Myocyte (in vitro differentiated cells): Measurements from ENCODE around the gene IL1RL2. TPM values are rescaled to one million over a fixed set of nuclear protein-coding genes. Genes with fewer than 3 reads are reported as not detected.
A peak's percentile ranks its signal among the peaks of the same experiment; 100 is the strongest.

Experiments
- DNase-seq: peaks from one replicate; pipeline ENCODE4 v3.0.0-alpha.2; 2012; ENCODE audit warnings: low read depth
- total RNA-seq: library from RNA; depleted of rRNA; stranded (reverse); fragments of >200 nt; gene quantifications from 2 replicates; pipeline ENCODE4 v1.2.3, GENCODE V29; 2014

IL1RL2 gene
- total RNA-seq, 1 donor from 2014 or later, result 0.11 TPM

DNA sequence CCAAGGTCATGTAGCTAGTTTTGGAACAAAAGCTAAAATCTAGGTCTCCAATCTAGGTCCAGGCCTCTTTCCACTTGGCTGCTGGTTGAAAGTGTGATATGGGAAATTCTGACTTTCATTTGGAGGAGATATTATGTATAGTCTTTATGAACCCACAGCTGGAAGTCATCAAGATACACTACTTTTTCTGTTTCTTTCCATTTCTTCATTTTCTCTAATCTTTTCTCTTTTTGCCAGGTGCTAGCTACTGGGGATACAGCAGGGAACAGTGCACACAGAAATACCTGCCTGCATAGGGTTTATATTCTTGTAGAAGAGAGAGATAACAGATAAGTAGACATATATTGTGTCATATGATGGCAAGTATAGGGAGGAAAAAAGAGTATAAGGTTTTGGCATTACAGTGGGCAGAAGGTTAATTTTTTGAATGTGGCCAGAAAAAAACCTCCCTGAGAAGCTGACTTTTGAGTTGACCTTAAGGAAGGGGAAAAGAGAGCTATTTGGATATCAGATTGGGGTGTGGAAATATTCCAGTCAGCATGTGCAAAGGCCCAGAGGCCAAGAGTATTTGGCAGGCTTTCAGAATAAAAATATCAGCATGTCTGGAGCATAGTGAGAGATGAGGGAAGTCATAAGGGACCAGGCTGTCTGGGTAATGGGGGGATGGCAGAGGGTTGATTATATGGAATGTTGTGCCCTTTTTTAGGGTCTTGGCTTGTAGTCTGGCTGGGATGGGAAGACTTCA is 28.6 kb upstream of the IL1RL2 start:
- DNase-seq, result no peak

DNA sequence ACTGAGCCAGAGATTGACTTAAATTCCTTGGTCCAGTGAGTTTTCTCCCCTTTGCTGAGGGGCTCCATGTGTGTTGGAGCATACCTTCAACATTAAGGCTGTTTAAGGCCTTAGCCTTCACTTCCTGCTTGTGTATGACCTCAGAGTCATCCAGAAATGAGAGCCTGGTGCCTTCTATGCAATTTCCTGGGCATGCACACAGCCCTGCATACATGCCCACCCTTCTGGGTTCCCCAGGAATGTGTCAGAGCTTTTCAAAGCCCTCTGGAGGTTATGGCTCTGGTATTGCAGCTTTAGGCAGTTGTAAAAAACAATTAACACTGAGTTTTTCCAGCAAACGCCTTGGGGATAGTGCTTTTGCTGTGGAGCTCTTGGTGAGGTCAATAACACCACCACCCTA is 27.5 kb upstream of the IL1RL2 start:
- DNase-seq, result peak; percentile 29

DNA sequence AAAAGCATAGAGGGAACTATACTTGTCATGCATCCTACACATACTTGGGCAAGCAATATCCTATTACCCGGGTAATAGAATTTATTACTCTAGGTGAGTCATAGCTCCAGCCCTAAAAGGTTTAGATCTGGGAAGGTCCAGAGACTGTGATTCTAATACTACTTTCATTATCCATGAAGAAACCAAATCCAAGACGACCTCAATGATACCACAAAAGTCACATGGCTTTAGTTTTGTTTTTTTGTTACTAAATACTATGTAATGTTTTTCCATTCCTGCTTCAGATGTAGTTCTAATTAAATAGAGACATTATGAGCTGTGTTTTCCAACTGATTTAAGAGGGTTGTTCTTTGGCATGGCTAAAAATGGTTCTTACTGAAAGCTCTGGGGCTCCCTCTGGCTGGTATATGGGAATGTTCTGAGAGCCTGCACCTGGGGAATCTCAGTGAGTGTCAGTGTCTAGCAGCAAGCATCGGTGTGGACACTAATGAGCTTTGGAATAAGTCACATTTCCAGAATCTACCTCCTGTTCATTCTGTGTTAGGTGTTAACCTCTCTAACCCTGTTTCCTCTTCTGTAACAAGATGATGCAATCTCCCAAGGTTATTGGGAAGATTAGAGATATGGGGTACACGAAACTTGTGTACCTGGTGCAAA is 20.5 kb upstream of the IL1RL2 start:
- peak; percentile 71 for DNase-seq

DNA sequence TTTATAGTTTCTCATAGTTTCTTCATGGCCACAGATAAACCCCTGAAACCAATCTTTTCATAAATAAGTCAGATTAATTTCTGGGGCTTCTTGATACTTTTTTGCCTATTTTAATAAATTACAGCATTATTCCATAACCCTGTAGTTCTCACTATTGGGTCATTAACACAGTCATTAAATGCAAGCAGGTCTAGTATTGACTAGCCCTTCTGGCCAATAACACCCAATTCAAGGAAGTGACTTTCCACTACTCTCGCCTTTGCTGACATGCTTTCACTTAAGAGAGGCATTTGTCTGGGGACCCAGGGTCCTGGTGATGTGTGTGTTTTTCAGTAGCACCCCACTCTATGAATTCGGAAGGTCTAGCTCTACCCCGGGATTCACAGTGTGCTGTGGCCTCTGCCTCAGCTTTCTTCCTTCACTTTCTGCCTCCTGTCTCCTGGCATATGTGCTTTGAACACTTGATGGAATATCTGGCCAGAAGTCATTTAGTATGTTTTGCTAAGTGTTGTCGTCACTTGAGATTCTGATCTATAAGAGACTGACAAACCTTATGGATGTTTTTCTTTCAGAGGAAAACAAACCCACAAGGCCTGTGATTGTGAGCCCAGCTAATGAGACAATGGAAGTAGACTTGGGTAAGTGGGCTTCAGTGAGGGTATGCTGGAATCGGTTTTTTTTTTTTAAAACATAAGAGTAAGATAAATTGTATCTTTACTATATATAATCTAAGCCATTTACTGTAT is 18.6 kb upstream of the IL1RL2 start:
- no peak for DNase-seq

DNA sequence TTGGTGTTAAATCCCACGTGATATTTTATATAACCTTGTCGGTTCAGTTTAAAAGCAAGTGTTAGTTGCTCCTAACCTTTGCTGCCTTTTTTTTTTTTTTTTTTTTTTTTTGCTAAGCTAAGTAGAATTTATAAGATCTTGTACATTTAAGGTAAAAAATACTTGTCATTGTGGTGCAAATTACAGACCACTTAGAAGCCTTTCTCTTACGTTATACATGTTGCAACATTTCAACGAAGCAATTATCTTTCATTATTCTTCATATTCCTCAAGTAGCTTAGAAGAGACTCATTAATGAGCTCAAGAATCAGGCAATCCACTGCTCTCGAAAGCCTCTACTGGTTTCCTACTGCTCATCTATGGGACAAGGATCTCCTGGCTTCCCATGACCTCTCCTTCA is 14.9 kb upstream of the IL1RL2 start:
- no peak for DNase-seq

DNA sequence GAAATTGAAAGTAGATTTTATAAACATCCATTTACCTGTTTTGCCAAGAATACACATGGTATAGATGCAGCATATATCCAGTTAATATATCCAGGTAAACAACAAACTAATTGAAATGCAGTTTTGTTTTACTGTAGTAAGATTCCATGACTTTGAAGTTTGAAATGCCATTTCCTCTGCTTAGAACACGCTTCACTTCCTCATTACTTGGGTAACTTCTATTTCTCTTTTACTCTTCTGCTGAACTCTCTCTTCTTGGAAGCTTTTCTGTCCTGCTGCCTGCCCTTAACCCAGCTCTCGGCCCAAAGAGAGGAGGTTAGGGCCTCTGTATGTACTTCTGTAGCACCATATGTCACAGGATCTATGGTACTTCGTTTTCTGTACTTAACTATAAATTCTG is 14.1 kb upstream of the IL1RL2 start:
- DNase-seq, result no peak

DNA sequence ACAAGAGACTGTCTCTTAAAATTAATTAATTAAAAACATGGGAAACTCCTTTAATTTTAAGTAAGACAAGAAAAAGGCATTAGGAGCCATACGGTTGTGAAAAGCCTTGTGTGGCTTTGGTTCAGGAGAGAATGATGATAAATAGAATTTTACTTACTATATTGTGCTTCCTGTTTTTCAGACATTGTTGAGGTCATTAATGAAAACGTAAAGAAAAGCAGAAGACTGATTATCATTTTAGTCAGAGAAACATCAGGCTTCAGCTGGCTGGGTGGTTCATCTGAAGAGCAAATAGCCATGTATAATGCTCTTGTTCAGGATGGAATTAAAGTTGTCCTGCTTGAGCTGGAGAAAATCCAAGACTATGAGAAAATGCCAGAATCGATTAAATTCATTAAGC is 10.7 kb upstream of the IL1RL2 start:
- DNase-seq, result no peak

DNA sequence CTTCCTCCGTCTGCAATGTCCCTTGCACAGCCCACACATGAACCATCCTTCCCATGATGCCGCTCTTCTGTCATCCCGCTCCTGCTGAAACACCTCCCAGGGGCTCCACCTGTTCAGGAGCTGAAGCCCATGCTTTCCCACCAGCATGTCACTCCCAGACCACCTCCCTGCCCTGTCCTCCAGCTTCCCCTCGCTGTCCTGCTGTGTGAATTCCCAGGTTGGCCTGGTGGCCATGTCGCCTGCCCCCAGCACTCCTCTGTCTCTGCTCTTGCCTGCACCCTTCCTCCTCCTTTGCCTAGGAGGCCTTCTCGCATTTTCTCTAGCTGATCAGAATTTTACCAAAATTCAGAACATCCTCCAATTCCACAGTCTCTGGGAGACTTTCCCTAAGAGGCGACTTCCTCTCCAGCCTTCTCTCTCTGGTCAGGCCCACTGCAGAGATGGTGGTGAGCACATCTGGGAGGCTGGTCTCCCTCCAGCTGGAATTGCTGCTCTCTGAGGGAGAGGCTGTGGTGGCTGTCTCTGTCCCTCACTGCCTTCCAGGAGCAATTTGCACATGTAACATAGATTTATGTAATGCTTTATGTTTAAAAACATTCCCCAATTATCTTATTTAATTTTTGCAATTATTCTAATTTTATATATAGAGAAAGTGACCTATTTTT is 8.9 kb upstream of the IL1RL2 start:
- no peak for DNase-seq

DNA sequence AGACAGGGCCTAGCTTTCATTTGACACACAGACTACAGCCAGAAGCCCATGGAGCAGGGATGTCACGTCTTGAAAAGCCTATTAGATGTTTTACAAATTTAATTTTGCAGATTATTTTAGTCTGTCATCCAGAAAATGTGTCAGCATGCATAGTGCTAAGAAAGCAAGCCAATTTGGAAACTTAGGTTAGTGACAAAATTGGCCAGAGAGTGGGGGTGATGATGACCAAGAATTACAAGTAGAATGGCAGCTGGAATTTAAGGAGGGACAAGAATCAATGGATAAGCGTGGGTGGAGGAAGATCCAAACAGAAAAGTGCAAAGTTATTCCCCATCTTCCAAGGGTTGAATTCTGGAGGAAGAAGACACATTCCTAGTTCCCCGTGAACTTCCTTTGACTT is 7.8 kb upstream of the IL1RL2 start:
- DNase-seq, result no peak

DNA sequence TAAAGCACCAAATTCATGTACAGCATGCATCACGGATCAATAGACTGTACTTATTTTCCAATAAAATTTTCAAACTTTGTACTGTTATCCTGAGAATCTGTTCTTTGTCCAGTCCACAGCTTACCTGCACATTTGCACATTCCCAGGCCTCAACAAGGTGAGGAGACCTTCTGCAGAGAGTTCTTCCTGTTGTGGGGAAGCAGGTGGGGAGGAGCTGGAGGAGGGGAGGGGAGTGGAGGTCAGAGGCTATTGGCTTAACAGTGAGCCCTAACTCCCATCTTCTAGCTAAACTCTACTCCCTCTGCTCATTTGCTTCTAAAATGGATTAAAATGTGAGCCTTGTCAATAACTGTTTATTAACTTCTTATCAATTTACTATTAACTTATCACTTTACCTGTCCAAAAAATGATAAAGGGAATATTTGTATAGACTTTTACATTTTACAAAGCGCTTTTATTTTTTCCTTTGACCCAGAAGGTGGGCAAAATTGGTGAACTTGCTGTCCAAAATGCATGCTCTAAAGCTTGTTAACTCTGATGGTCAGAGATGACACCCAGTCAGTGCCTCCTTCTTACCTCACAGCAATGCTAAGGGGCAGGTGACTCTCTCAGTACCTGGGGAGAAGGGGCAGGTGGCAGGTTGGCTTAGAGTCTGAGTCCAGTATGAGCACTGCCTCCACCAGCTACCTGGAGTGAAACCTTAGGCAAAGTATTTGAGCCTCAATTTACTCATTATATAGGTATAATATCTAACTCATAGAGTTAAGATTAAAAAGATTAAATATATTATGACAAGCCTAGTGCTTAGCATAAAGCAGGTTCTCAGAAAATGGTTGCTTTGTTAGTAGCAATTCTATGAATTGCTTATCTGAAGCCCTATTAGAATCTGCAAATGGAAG is 6.8 kb upstream of the IL1RL2 start:
- no peak for DNase-seq

DNA sequence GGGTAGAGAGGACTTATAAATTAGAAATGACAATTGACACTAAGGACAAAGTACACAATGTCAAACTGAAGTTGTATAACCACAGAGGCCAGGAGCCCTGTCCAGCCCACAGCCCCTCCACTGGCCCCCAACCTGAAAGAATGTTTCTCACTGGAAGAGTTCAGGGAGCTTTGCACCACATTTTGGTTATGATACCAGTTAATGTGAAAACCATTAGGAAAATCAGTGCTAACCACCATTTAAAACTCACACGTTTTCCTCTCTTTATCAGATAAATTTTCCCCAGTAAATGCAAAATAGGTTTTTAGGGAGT is 6.2 kb upstream of the IL1RL2 start:
- no peak for DNase-seq

DNA sequence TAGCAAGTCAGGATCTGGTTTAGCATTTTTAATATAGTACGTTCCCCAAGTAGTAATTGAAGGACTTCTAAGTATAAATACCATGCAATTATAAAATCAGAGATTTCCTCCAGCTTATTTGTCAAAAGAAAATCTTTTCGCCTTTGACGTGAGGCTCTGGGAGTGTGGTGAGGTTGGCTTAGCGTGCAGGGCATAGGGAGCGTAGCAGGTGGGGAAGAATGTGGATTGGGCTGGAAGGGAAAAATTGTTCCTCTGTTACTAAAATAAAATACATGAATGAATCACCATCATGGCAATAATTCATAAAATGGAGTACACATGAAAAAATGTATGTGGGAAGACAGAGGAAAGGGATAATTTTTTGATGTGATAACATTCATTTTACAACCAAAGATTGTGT is 5.4 kb upstream of the IL1RL2 start:
- no peak for DNase-seq

DNA sequence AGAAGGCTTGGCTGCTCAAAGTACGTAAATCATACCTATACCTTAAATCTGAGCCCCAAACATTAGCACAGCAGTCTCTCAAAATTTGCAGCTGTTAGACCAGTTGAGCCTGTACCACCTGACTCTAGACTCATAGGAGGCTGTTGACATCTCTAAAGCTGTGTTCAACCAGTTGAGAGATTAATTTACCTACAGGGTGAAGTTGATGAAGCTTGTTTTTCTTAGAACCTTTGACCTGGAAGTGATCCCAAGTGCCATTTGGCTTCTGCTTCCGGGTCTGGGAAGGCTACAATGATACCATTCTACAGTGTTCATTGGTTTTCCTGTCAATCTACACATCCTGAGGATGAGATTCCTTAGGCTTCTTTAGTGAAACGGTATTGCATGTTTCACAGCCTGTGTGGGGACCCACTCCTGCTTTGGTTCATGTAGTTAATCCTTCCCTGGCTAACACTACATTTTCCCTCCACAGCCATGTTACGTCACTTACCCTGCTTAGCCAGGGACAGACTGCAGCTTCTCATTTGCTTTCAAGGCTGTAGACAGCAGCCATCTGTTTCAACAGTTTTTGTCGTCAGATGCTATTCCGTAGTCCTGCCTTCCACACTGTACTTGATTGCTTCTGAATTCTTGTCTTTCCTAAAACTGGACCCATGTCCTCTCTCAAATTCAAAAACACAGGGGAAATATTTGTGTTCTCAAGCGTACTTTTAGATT is 4.7 kb upstream of the IL1RL2 start:
- peak; percentile 13 for DNase-seq

DNA sequence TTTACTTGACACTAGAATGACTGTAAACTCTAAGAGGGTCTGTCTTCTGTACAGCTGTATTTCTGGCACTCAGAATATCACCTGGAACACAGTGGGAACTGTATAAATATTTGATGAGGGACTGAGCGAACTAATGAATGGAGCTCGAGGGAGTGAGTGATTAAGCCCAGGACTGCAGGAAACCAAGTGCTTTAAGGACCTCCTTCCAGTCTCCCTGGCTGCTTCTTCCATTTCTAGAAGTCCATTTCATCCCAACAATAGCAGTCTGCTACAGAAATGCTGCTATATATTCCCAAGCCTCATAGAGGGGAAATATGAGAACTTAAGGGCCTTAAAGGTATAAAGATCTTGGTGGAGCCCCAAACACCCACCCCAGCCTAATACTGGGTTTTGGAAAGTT is 2.8 kb upstream of the IL1RL2 start:
- DNase-seq, result no peak

DNA sequence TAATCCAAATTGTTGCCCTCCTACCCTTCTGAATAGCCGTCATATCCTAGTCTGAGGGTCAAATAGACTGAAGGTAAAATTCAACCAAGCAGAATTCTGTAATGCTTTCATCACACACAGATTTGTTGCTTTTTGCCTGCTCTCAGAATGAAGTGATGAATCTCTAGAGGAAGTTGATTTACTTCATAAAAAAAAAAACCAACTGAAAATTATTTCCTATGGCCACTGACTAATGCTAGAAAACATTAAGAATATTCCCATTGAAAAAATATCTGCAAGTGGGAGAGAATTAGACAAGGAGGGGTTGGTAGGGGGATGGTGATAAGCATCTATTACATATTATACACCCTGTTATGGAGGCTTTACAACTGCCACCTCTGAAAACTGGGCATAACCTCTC is 2.3 kb upstream of the IL1RL2 start:
- DNase-seq, result no peak

DNA sequence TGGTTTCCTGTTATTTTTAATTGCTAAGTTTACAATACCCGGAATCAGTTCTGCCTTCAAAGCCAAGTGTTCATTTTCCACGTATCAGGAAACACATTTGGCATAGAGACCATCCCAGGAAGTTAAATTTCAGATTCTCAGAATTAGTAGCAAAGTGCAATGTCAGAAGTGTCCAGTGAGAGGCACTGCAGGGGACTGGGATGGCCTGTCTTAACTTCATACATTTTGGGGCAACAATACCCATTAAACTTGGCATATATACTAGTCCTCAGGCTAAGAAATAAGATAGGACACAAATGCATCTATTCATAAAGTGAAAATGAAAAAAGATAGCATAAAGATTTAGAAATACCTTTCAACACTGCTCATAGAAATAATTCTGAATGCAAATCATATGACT is 1.5 kb upstream of the IL1RL2 start:
- DNase-seq, result peak; percentile 45

DNA sequence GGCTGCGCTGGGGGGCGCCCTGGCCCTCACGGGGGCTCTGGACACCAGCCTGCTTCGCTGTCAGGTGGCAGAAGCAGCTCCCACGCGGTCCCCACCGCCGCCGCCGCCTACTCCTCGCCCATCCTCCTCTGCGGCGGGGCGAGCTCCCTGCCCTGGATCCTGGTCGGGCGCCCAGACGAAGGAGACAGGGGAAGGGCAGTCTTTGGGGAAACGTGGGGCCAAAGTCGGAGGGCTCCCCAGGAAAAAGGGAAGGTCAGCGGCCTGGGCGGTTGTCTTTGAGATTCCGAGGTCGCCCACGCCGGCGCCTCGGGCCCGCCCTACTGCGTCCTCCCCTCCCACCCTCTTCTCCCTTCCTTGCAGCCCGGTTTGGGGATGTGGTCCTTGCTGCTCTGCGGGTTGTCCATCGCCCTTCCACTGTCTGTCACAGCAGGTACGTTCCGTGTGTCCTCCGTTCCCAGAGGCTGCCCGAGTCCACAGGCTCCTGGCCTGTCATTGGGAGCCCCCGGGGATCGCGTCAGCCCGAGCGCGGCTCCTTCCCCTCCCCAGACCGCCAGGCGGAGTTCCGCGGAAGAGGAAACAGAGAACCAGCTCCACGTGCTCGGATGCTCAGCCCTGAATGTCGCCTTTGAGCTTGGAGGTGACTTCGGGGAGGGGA is 800 bp downstream of the IL1RL2 start:
- DNase-seq, result peak; percentile 59

DNA sequence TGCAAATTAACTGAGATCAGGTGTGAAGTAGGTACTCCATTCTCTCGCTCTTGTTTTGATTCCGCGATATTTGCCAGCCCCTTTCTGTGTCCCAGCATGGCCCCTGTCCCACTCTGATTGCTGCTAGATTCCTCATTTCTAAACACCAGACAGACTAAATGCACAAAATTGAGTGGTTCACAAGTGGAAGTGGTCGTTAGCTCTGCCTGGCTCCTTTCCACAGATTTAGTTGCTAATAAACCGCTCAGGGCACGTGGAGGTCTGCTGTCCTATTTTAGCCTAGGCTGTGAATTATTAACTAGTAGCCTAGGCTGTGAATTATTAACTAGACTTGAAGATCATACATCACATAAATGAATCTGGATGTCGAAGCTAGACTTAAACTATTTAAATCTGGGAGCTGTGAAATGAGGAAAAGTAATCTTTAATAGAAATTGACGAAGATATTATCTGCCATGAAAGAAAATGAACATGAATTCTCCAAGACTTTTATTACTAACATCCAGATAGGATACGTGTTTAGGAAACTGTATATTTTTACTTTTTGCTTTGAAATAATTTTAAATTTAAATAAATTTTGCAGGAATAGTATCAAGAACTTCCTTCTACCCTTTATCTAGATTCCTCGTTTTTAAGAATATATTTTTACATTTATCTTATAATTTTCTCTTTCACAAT is 3.7 kb downstream of the IL1RL2 start:
- no peak for DNase-seq

DNA sequence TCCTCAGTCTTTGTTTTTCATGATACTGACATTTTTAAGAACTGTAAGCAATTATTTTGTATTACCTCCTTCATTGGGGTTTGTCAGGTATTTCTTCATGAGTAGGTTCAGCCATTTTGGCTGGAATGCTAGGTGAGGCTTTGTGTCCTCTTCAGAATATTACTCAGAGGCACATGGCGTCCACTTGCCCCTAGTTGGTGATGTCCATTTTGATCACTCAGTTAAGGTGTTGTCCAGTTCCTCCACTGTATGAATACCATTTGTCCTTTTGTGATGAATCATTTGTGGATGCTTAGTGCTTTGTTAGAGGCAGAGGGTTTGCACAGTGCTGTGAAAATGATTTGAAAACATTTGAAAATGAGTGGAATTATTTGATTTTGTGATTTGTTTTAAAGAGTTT is 4.7 kb downstream of the IL1RL2 start:
- DNase-seq, result no peak
